Measurements from ENCODE around the gene LTBP1.

DNA sequence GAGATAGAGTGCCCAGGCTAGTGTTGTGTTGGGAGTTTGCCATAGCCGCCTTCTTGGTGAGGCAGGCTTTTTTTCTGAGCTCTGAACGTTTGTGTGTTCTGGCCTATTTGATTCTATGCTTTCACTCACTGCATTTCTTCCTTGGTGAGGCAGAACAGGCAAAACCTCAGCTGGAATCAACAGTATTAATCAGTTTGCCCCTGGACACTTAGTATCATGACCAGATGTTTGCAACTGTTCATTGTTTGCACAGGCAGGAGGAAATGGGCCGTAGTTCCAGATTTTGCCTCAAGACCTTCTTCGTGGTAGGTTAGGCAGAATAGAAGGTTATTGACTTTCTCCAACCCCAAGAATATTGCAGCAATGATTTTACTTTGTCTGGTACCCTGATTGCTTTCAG, 311.6 kb downstream of the LTBP1 start:
- TF ChIP-seq POLR2AphosphoS5 (IDR thresholded peaks at IDR 0.05) (no peak), CTCF (IDR thresholded peaks at IDR 0.05) (no peak), POLR2A (IDR thresholded peaks at IDR 0.05) (no peak), EP300 (IDR thresholded peaks at IDR 0.05) (no peak)

Measured in suprapubic skin (tissue), 4 donors.